T-helper 22 cell (primary cell): ENCODE measurements around the gene ZNF549.
"Not testable (repeated sequence)": the region's sequence is repeated elsewhere in the genome, so short reads cannot be mapped to it uniquely, and the experiment has no call there.

ENCODE experiments used
- DNase-seq: peaks from one replicate; pipeline ENCODE4 v3.0.0-alpha.2; 2020; ENCODE audit warnings: low read depth

ZNF549 gene

GRCh38 chr19:57527136-57527881 is at the start of gene ZNF549:
TSS of gene ZNF549 (plus strand) at chr19:57527356. CDS start at chr19:57527574, 218 bp downstream.
- peak; percentile 78 for DNase-seq

GRCh38 chr19:57487477-57488298 is 39.5 kb upstream of the ZNF549 start, which contains the start of gene ZNF419:
TSS of gene ZNF419 (plus strand) at chr19:57487750. CDS start at chr19:57487951, 201 bp downstream.
- peak; percentile 82 for DNase-seq

GRCh38 chr19:57488299-57488644 is 38.9 kb upstream of the ZNF549 start:
- DNase-seq, result not testable (repeated sequence)

DNA sequence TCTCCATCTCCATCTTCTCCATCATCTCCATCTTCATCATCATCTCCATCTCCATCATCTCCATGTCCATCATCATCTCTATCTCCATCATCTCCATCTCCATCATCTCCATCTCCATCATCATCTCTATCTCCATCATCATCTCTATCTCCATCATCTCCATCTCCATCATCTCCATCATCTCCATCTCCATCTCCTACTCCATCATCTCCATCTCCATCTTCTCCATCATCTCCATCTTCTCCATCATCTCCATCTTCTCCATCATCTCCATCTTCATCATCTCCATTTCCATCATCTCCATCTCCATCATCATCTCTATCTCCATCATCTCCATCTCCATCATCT is 27.9 kb upstream of the ZNF549 start:
- not testable (repeated sequence) for DNase-seq

DNA sequence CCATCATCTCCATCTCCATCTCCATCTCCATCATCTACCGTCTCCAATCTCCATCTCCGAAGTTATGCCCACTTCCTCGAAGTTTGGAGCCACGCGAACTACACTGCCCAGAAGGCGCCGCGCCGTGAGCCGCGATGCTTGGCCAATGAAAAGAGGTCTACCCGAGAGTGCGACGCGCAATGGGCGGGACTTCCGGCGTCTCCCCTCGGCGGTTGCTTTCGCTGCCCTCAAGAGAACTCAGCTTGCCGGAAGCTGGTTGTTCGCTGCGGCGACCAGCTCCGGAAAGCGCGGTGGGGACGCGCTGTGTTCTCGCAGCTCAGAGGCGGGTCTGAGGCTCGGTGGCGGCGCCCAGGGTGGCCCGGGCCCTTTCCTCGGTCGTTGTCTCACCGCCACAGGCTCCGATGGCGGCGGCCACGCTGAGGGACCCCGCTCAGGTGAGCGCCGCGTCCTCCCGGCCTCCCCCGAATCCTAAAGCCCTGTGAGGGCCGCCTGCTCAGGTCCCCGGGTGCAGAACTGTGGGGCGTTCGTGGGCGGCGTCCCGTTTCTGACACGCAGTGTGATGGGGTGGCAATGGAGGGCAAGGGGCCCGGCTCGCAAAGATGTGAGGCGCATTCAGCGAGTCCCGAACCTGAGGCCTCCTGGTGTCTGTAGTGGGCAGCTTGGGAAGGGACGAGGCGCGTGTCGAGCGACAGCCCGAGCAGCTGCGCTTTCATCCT is 27.3 kb upstream of the ZNF549 start, which contains the start of gene ZNF773:
TSS of gene ZNF773 (plus strand) at position 259 of the 716 bp plus-strand sequence. CDS start at position 402, 143 bp downstream.
- peak; percentile 87 for DNase-seq

DNA sequence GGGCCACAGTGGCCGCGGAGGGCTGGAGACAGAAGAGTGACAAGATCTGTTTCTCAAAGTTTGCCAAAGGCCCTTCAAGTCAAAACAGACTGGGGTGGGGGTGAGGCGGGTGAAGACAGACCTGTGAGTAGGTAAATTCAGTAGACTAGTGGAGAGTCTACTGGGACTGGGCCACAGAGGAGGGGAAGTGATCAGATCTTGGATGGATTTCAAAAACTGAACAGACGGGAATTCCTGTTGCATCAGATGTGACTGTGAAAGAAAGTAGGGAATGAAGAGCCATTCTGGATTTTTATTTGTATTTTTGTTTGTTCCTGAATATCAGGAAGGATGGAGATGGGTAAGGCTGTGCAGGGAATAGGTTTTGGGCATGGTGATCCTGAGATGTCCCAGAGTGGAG is 26.8 kb upstream of the ZNF549 start:
- DNase-seq, result not testable (repeated sequence)

DNA sequence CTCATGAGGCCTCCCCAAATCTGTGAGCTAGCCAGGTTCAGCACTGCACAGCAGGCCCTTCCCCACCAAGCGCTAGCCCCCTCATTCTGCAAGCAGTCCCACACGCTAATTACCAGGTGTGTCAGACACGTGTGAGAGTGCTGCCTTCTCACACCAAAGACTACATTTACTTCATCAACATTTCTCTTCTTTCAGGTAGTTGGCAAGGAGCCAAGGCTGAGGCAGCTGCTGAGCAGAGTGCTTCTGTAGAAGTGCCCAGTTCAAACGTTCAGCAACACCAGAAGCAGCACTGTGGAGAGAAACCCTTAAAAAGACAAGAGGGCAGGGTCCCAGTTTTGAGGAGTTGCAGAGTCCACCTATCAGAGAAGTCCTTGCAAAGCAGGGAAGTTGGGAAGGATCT is 21.0 kb upstream of the ZNF549 start:
- no peak for DNase-seq

GRCh38 chr19:57511484-57511883 is 15.7 kb upstream of the ZNF549 start:
- no peak for DNase-seq

DNA sequence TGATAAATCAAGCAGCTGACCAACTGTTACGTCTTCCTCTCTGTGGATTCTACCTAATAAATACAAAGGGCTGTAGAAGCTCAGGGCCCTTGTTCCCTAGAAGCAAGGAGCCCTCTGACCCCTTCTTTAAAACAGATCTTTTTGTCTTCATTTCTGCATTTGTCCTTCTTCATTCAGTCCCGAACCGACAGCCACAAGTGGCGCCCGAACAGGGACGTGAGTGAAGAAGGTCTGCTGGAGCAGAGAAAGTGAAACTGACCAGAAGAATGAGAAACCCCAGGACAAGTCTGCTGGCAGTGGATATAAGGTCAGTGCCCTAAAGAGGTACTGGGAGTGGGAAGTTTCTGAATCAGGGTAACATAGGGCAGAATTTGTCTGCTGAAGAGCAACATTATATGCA is 14.3 kb upstream of the ZNF549 start:
- no peak for DNase-seq

- DNase-seq, result no peak
Measured at GRCh38 chr19:57515255-57515654, 11.9 kb upstream of the ZNF549 start.

GRCh38 chr19:57518021-57518420 is 9.1 kb upstream of the ZNF549 start:
- not testable (repeated sequence) for DNase-seq

DNA sequence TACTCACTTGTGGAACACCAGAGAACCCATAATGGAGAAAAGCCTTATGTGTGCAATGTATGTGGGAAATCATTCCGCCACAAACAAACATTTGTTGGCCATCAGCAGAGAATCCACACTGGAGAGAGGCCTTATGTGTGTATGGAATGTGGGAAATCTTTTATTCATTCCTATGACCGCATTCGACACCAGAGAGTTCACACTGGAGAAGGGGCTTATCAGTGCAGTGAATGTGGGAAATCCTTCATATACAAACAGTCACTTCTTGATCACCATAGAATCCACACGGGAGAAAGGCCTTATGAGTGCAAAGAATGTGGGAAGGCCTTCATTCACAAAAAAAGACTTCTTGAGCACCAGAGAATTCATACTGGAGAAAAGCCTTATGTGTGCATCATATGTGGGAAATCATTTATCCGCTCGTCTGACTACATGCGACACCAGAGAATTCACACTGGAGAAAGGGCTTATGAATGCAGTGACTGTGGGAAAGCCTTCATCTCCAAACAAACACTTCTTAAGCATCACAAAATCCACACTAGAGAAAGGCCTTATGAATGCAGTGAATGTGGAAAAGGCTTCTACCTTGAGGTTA is 10.9 kb downstream of the ZNF549 start:
- DNase-seq, result no peak

DNA sequence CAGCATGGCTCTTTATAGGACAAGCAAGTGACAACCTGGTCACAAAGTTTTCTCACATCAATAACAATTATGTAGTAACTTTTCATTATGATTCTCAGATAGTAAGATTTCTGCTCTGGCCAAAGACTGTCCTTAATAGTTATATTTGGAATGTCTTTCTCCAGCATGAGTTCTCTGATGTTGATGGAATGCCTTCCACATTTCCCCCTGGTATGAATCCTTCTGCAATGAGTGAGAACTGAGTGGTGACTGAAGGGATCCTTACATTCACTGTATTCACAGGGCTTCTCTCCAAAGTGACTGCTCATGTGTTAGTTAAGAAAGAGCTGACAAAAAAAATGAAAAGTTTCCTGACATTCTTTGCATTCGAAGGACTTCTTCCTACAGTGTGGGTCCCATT is 19.4 kb downstream of the ZNF549 start:
- DNase-seq, result no peak

DNA sequence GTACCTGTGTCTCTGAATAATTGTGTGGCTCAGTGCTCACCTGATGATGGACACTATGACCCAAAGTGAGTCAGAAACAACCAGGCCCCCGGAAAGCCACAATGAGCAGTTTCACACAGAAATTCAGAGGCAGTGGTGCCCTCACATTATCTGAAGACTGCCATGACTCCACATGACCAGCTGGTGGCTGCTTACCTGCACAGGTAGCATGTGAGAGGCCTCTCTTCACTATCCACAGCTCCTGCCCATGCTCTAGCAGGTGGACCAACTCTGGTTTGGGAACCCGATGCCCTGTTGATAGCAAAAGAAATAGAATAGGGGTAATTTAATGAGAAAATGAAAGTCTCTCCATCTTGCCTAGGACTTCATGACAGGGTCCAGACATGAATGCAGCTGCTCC is 25.3 kb downstream of the ZNF549 start:
- DNase-seq, result no peak

GRCh38 chr19:57557659-57558058 is 30.5 kb downstream of the ZNF549 start:
- DNase-seq, result no peak

- DNase-seq, result no peak
Measured at GRCh38 chr19:57558525-57558924, 31.4 kb downstream of the ZNF549 start.

GRCh38 chr19:57559008-57559403 is 31.9 kb downstream of the ZNF549 start:
- DNase-seq, result no peak

- DNase-seq, result peak; percentile 72
Measured at GRCh38 chr19:57559404-57560025, 32.4 kb downstream of the ZNF549 start, which contains the start of gene ZNF550. TSS of gene ZNF550 (minus strand) at chr19:57559863. CDS start at chr19:57559682, 181 bp downstream.

DNA sequence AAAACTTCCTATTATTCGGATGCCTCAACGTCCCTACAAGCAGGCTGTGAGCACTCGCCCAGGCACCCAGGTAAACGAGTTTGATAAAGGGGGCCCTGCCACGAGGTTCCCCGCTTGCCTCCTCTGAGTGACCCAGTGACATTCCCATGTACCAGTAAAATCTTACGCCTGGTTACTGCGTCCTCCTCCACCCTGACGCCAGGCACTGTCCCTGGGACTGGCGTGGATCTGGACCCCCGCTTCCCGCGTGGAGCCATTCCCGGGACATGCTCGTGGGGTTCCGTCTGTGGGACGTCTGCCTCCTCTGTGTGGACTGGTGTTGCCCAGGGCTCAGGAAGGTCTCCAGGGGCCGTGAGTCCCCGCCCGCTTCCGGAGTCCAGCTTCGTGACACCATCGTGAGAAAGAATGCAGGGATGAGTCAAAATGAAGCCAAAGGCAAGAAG is 32.9 kb downstream of the ZNF549 start:
- DNase-seq, result no peak

GRCh38 chr19:57563547-57563946 is 36.4 kb downstream of the ZNF549 start:
- no peak for DNase-seq
